ENCODE measurements around the gene CRHR1. TPM values are rescaled to one million over a fixed set of nuclear protein-coding genes. Genes with fewer than 3 reads are reported as not detected.

The CRHR1 gene
- total and polyA plus RNA-seq, 10 of the 15 experiments (the other 5 are each of a cell fraction or from before 2014, with no cell fraction given), result 0.08 TPM; not detected in 9

DNA sequence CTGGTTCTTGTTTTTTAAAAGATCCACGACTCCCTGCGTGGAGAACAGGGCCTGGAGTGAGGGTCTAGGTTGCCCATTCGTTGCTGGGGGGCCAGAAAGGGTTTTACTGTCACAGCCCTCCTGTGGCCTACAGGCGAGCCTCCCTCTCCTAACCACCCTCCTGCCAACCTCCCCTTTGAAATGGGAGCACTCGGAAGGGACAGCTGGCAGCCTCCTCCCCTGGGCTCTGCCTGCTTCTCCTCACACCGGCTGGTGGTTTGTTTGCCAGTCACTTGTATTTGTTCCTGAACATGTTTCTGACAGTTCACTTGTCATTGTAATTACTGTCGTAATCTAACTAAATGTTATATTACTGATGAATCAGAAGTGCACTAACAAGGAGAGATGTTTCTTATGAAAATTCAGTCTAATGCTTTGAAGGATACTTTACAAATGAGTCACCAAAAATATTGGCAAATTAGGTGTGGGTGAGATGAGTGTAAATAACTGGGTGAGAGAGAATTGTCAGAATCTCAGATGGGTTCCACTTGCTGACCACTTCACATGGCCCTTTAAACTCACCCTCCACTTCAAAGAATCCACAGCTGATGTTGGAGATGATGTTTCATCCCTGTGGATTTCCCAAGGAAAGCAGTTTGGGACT, 57.9 kb downstream of the CRHR1 start:
- WGBS (ENCODE audit: insufficient coverage, insufficient replicate concordance, low lambda C conversion rate, missing lambda C conversion rate), result 2% methylated on average over 7 of the region's 7 CpGs
- in situ Hi-C loops (cut with MboI), result loop anchor here (25.0 kb wide), 1 partner anchor 430 kb away; no protein-coding TSS in a partner anchor
- ChIA-PET CTCF (interaction anchor here (0.7 to 1.5 kb wide), 2 partner anchors 10 to 11 kb away, joined by 3 to 5 read pairs; no protein-coding TSS in a partner anchor), POLR2A (no interaction called here), SMC1A (ENCODE audit: uncharacterized antibody, unreplicated experiment) (no interaction called here), RAD21 (ENCODE audit: unreplicated experiment) (no interaction called here)
- ATAC-seq (no peak), DNase-seq (ENCODE audit: low read depth, low spot score) (no peak), FAIRE-seq (no peak)
- H3K27me3 ChIP-seq (replicated peaks in 1 of 2; ENCODE audit: control insufficient read depth in 2 of 2, insufficient read depth in 2 of 2, low read length in 1 of 2), result no peaks in the 10 kb centered on the region; a peak in 3 of 4 replicates
- no peak overlapping the region for H3K4me3 ChIP-seq
- H4K20me1 ChIP-seq (ENCODE audit: control insufficient read depth, insufficient read depth), result no peaks in the 10 kb centered on the region
- H2AFZ ChIP-seq (ENCODE audit: control insufficient read depth, low read depth, low read length), result no peak overlapping the region
- H3K79me2 ChIP-seq (ENCODE audit: control insufficient read depth, insufficient read depth, low read length), result no peaks in the 10 kb centered on the region
- no peak overlapping the region for H3K4me2 ChIP-seq (ENCODE audit: control insufficient read depth, insufficient read depth)
- H3K36me3 ChIP-seq (ENCODE audit: control insufficient read depth in 2 of 2, insufficient read depth in 2 of 2, low read length in 1 of 2), result no peaks in the 10 kb centered on the region
- no peaks in the 10 kb centered on the region for H3K9me3 ChIP-seq (replicated peaks; ENCODE audit: control insufficient read depth, insufficient read depth, low read length)
- BruUV-seq (replicated peaks), result no TSS peak
- TF ChIP-seq HDGF (IDR thresholded peaks at IDR 0.05), result no peak
- TF ChIP-seq ZSCAN29 (IDR thresholded peaks at IDR 0.05), result no peak
- TF ChIP-seq NFYB (IDR thresholded peaks at IDR 0.05; ENCODE audit: insufficient read depth, low read depth, low read length), result no peak
- TF ChIP-seq CHD1 (IDR thresholded peaks at IDR 0.05; ENCODE audit: low read depth, low read length), result no peak
- no peak for TF ChIP-seq ZNF24 (IDR thresholded peaks at IDR 0.05)
- H3K27ac ChIP-seq (ENCODE audit: control insufficient read depth, insufficient read depth), result no peak overlapping the region
- no peak overlapping the region for H3K9ac ChIP-seq (ENCODE audit: control insufficient read depth, insufficient read depth, low read length)
- intact Hi-C loops (cut with micrococcal nuclease; ENCODE audit: unreplicated experiment), result no loop called here
- no peaks in the 10 kb centered on the region for H3K4me1 ChIP-seq (ENCODE audit: control insufficient read depth, insufficient read depth, low read length)

GRCh38 chr17:45843722-45844121, 59.6 kb downstream of the CRHR1 start:
- Histone ChIP-seq H3K9ac (ENCODE audit: control insufficient read depth, insufficient read depth, low read length) (no peak overlapping the region), H3K27ac (ENCODE audit: control insufficient read depth, insufficient read depth) (no peak overlapping the region), H3K79me2 (ENCODE audit: control insufficient read depth, insufficient read depth, low read length) (no peaks in the 10 kb centered on the region), H3K27me3 (replicated peaks in 1 of 2; ENCODE audit: control insufficient read depth in 2 of 2, insufficient read depth in 2 of 2, low read length in 1 of 2) (no peaks in the 10 kb centered on the region; a peak in 2 of 4 replicates), H3K4me1 (ENCODE audit: control insufficient read depth, insufficient read depth, low read length) (no peaks in the 10 kb centered on the region), H3K4me3 (no peak overlapping the region), H2AFZ (ENCODE audit: control insufficient read depth, low read depth, low read length) (no peak overlapping the region), H4K20me1 (ENCODE audit: control insufficient read depth, insufficient read depth) (no peaks in the 10 kb centered on the region), H3K4me2 (ENCODE audit: control insufficient read depth, insufficient read depth) (no peak overlapping the region), H3K36me3 (ENCODE audit: control insufficient read depth in 2 of 2, insufficient read depth in 2 of 2, low read length in 1 of 2) (no peaks in the 10 kb centered on the region), H3K9me3 (replicated peaks; ENCODE audit: control insufficient read depth, insufficient read depth, low read length) (no peaks in the 10 kb centered on the region)
- intact Hi-C loops (cut with micrococcal nuclease; ENCODE audit: unreplicated experiment), result no loop called here
- BruUV-seq (replicated peaks), result no TSS peak
- no peak for ATAC-seq
- ChIA-PET POLR2A (no interaction called here), SMC1A (ENCODE audit: uncharacterized antibody, unreplicated experiment) (no interaction called here), CTCF (interaction anchor here (2.5 kb wide), 1 partner anchor 12 kb away, joined by 7 read pairs; no protein-coding TSS in a partner anchor), RAD21 (ENCODE audit: unreplicated experiment) (no interaction called here)
- 34% methylated on average over 4 of the region's 4 CpGs for WGBS (ENCODE audit: insufficient coverage, insufficient replicate concordance, low lambda C conversion rate, missing lambda C conversion rate)
- in situ Hi-C loops (cut with MboI), result loop anchor here (25.0 kb wide), 1 partner anchor 431 kb away; no protein-coding TSS in a partner anchor
- FAIRE-seq, result no peak
- no peak for DNase-seq (ENCODE audit: low read depth, low spot score)
- no peak for TF ChIP-seq HDGF (IDR thresholded peaks at IDR 0.05)
- no peak for TF ChIP-seq NFXL1 (IDR thresholded peaks at IDR 0.05; ENCODE audit: borderline replicate concordance)
- no peak for TF ChIP-seq NKRF (conservative IDR thresholded peaks at IDR 0.05)
- TF ChIP-seq E2F8 (IDR thresholded peaks at IDR 0.05; ENCODE audit: low read depth, partially characterized antibody), result no peak
- TF ChIP-seq, protein P1, sequence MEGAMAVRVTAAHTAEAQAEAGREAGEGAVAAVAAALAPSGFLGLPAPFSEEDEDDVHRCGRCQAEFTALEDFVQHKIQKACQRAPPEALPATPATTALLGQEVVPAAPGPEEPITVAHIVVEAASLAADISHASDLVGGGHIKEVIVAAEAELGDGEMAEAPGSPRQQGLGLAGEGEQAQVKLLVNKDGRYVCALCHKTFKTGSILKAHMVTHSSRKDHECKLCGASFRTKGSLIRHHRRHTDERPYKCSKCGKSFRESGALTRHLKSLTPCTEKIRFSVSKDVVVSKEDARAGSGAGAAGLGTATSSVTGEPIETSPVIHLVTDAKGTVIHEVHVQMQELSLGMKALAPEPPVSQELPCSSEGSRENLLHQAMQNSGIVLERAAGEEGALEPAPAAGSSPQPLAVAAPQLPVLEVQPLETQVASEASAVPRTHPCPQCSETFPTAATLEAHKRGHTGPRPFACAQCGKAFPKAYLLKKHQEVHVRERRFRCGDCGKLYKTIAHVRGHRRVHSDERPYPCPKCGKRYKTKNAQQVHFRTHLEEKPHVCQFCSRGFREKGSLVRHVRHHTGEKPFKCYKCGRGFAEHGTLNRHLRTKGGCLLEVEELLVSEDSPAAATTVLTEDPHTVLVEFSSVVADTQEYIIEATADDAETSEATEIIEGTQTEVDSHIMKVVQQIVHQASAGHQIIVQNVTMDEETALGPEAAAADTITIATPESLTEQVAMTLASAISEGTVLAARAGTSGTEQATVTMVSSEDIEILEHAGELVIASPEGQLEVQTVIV (IDR thresholded peaks at IDR 0.05; ENCODE audit: borderline replicate concordance, partially characterized antibody), result no peak

Data from GM12878 (cell line).